ENCODE results near the gene ACOT7. TPM values are rescaled to one million over a fixed set of nuclear protein-coding genes. Genes with fewer than 3 reads are reported as not detected.

The ACOT7 gene
- total RNA-seq, 4 donors from 2014 or later = 5.6 to 55.0 (median 31.0) TPM

- no peak overlapping the region for H3K4me3 ChIP-seq
- TF ChIP-seq CTCF (IDR thresholded peaks at IDR 0.05) (no peak), POLR2AphosphoS5 (IDR thresholded peaks at IDR 0.05) (no peak), POLR2A (IDR thresholded peaks at IDR 0.05) (no peak), EP300 (IDR thresholded peaks at IDR 0.05; ENCODE audit: low read depth) (no peak)
- no peaks in the 10 kb centered on the region for H3K9me3 ChIP-seq
- intact Hi-C loops (cut with DNase I; ENCODE audit: low total_unique reads) = no loop called here
- H3K27me3 ChIP-seq = no peaks in the 10 kb centered on the region
- peaks cover 0 to 28% (median 14%) of the 10 kb centered on the region in 4 donors for H3K36me3 ChIP-seq
- no peak for DNase-seq
- 89% methylated on average over 15 of the region's 15 CpGs; no CpG with 5 or more reads in 1 of the 2 donors for WGBS, 2 donors (ENCODE audit: low coverage in 1 of 2)
- peaks cover 0 to 5% (median 0%) of the 10 kb centered on the region in 4 donors for H3K4me1 ChIP-seq
- H3K27ac ChIP-seq = no peak overlapping the region
- in situ Hi-C loops (cut with MboI; ENCODE audit: low pct_ligation_motif_present in 1 of 4, low pct_unique_long_range_greater_than_20kb in 1 of 4, low sequenced_read_pairs in 3 of 4) = loop anchor here in 1 of 4 donors (25.0 kb wide), 1 partner anchor 188 kb away; the partner anchor contains the start of genes ESPN and HES2
Observed at GRCh38 chr1:6224718-6225117, 168.8 kb downstream of the ACOT7 start.

- Histone ChIP-seq H3K4me1 (peaks cover 0 to 5% (median 0%) of the 10 kb centered on the region in 4 donors), H3K4me3 (no peak overlapping the region), H3K36me3 (peaks cover 0 to 28% (median 13%) of the 10 kb centered on the region in 4 donors), H3K27me3 (no peaks in the 10 kb centered on the region), H3K27ac (no peak overlapping the region), H3K9me3 (no peaks in the 10 kb centered on the region)
- intact Hi-C loops (cut with DNase I; ENCODE audit: low total_unique reads) = no loop called here
- TF ChIP-seq EP300 (IDR thresholded peaks at IDR 0.05; ENCODE audit: low read depth) (no peak), CTCF (IDR thresholded peaks at IDR 0.05) (no peak), POLR2AphosphoS5 (IDR thresholded peaks at IDR 0.05) (no peak), POLR2A (IDR thresholded peaks at IDR 0.05) (no peak)
- in situ Hi-C loops (cut with MboI; ENCODE audit: low pct_ligation_motif_present in 1 of 4, low pct_unique_long_range_greater_than_20kb in 1 of 4, low sequenced_read_pairs in 3 of 4) = no loop called here
- 89 to 96% methylated on average over 5 to 13 of the region's 13 CpGs for WGBS, 2 donors (ENCODE audit: low coverage in 1 of 2)
- no peak for DNase-seq
Observed at GRCh38 chr1:6223617-6224016, 169.9 kb downstream of the ACOT7 start.

GRCh38 chr1:6222636-6223035 is 170.9 kb downstream of the ACOT7 start:
- intact Hi-C loops (cut with DNase I; ENCODE audit: low total_unique reads) (no loop called here), in situ Hi-C loops (cut with MboI; ENCODE audit: low pct_ligation_motif_present in 1 of 4, low pct_unique_long_range_greater_than_20kb in 1 of 4, low sequenced_read_pairs in 3 of 4) (no loop called here)
- TF ChIP-seq EP300 (IDR thresholded peaks at IDR 0.05; ENCODE audit: low read depth) (no peak), CTCF (IDR thresholded peaks at IDR 0.05) (no peak), POLR2AphosphoS5 (IDR thresholded peaks at IDR 0.05) (no peak), POLR2A (IDR thresholded peaks at IDR 0.05) (no peak)
- Histone ChIP-seq H3K4me1 (peaks cover 0 to 5% (median 0%) of the 10 kb centered on the region in 4 donors), H3K36me3 (peaks cover 0 to 28% (median 10%) of the 10 kb centered on the region in 4 donors), H3K27me3 (no peaks in the 10 kb centered on the region), H3K27ac (peak overlapping the region in 1 of 4 donors; percentile 37), H3K4me3 (no peak overlapping the region), H3K9me3 (no peaks in the 10 kb centered on the region)
- DNase-seq = peak; percentile 39
- 50% methylated on average over 6 of the region's 6 CpGs; no CpG with 5 or more reads in 1 of the 2 donors for WGBS, 2 donors (ENCODE audit: low coverage in 1 of 2)

- Histone ChIP-seq H3K9me3 (no peaks in the 10 kb centered on the region), H3K27me3 (no peaks in the 10 kb centered on the region), H3K4me3 (no peak overlapping the region), H3K27ac (no peak overlapping the region), H3K4me1 (peaks cover 0 to 5% (median 0%) of the 10 kb centered on the region in 4 donors), H3K36me3 (peaks cover 0 to 22% (median 8%) of the 10 kb centered on the region in 4 donors)
- no peak for TF ChIP-seq POLR2AphosphoS5 (IDR thresholded peaks at IDR 0.05)
- intact Hi-C loops (cut with DNase I; ENCODE audit: low total_unique reads) = no loop called here
- in situ Hi-C loops (cut with MboI; ENCODE audit: low pct_ligation_motif_present in 1 of 4, low pct_unique_long_range_greater_than_20kb in 1 of 4, low sequenced_read_pairs in 3 of 4) = no loop called here
- no peak for DNase-seq
- 93 to 95% methylated on average over 4 to 12 of the region's 12 CpGs for WGBS, 2 donors (ENCODE audit: low coverage in 1 of 2)
Observed at GRCh38 chr1:6221210-6221784, 172.3 kb downstream of the ACOT7 start.

Measured in transverse colon (tissue), 4 donors.